T47D (cell line): Measurements from ENCODE around the gene C16orf92.
"Not testable (repeated sequence)": the region's sequence is repeated elsewhere in the genome, so short reads cannot be mapped to it uniquely, and the experiment has no call there.

Experiments used
- DNase-seq, 2 experiments: peaks; one replicate each; pipeline versions ENCODE4 v3.0.0 to v3.0.0-alpha.2; 2011 to 2012; ENCODE audit warnings: low read depth in 1 of 2, low spot score in 1 of 2
- JUND ChIP-seq: IDR thresholded peaks from 2 replicates; pipeline ENCODE4 v1.6.1; 2012; ENCODE audit warnings: low read depth
- in situ Hi-C: cut with HindIII; loops from 2 replicates; pipeline ENCODE4 v1.10.0; 2016; ENCODE audit warnings: low sequenced_read_pairs, low pct_unique_long_range_greater_than_20kb

C16orf92 gene

DNA sequence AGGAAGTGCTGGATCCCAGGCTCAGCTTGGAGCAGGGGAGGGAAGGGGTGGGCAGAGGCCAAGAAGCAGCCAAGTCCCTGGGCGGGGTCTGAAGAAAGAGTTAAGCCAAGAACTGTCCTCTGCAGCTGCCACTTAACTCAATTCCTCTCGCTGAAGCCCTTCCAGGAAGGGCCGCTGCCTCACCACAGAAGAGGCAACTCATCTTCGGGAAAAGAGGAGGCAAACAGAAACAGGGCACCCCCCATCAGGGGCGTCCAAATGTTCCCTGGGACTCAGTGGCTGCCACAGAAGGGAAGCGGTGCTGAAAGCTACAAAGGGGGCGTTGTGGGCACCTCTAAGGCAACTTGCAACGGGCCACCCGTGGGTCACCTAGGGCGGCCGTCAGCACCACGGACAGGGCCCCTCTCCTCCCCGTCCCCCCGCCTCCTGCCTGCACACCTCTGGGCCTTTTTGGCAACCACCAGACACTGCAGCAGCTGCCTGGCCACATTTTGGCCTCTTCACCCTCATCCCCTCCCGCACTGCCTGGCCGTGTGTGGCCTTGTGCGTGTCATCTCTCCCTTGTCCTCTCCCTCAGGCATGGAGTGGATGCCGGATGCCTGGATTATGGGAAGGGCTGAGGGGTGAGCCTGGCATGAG, 5.6 kb downstream of the C16orf92 start:
- DNase-seq: peak; percentile 19 to 66
- in situ Hi-C loops: no loop called here
- TF ChIP-seq JUND: no peak

DNA sequence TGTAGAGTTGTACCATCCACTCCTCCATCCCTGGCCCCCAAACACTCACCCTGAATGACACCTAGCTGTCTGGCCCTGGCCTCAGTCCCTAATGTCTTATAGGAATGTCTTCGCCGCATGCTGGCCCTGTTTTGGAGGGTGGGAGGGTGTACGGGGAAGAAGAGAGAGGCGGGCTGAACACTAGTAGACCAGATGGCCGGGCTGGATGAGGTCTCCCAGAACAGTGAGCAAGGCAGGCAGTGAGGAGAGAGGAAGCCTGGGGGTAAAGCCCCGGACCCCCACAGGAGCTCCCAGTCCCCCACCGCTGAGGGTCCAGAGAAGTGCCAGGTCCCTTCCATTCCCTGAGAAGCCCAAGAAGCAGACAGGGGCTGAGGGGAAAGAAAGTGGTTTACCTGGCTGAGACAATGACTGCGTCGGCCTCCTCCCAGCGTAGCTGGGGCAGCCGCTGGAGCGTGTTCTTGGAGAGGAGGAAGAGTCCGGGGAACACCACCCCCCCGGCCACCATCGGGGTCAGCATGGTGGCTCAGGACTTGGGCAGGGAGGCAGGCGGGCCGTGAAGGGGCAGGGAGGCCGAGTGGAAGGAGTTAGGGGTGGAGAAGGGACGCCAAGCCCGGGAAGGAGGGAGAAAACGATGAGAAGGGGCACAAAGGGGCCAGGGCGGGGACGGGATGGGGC, 7.2 kb downstream of the C16orf92 start:
- no peak for DNase-seq
- in situ Hi-C loops: no loop called here
- TF ChIP-seq JUND: no peak

DNA sequence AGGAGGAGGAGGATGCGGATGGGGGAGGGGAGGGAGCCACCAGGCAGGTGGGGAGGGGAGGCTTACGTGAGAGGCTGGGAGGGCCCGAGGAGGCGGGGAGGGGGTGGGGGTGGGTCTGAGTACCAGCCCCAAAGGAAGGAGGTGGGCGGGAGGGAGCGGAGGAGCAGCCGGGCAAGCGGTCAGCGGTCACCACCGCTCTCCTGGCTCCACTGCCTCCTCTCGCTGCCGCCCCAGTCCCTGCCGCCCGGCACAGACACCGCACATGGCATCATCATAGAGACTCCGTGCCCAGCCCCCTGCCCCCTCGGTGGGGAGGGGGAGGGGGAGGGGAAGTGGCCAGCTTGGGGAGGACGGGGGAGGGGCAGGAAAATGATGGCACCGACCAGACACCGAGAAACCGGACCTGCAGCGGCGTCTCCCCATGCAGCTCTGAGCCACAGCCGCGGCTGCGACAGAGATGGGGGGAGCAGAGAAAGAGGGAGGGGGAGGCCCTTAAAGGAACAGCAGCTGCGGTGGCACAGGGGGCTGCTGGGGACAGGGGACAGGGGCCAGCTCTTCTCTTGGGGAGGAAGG, 7.9 kb downstream of the C16orf92 start, which contains the start of gene TLCD3B:
TLCD3B (minus strand) TSS at position 431 of the 573 bp plus-strand sequence. CDS start 744 bp downstream, outside the sequence.
- in situ Hi-C loops: no loop called here
- TF ChIP-seq JUND: no peak
- DNase-seq: no peak

DNA sequence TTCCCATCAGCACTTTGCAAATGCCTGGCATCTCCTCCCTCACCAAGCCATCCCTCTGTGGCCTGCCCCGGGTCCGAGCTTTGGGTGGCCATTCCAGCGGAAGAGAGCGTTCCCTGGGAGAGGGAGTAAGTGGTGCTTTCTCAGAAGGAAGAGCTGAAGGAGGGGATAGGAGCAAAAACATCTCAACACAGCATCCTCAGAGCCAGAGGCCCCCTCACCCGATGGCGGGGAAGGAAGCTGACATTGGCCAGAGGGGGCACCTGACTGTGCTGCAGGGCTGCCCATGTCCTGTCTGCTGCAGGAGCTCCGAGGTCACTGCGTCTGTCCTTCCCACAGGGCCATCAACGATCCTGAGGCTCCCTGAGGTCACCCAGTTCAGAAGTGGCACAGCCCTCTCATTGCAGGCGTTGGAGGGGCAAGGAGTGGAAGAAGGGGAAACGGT, 8.5 kb downstream of the C16orf92 start:
- TF ChIP-seq JUND: no peak
- in situ Hi-C loops: no loop called here
- no peak for DNase-seq

DNA sequence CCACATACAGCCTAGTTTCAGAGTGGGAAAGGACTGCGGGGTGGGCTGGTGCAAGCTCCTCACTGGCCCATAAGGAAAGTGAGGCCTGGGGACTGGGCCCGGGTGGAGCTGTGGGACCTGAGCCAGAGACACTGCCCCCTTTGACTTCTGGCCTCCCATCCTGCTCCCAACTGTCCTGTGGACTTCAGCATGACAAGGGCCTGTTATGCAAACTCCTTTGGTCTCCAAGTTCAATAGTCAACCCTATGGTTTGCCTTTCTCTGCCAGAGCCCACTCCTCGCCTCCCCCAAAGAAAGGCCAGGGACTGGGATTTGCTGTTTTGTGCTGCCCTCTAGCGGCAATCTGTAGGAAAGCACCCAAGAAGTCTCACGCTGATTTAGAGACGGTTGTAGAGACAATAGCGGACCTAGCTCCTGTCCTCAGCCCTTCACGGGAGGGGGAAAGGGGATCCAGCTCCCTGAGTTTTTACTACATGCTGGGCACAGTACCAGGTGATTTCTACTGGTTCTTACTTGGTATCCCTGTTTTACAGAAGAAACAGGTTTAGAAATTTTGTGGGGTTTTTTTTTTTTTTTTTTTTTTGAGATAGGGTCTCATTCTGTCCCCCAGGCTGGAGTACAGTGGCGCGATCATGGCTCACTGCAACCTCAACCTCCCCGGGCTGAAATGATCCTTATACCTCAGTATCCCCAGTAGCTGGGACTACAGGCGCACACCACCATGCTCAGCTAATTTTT, 9.3 kb downstream of the C16orf92 start:
- peak in 1 of 2 experiments; percentile 77 for DNase-seq
- in situ Hi-C loops: no loop called here
- TF ChIP-seq JUND: no peak

DNA sequence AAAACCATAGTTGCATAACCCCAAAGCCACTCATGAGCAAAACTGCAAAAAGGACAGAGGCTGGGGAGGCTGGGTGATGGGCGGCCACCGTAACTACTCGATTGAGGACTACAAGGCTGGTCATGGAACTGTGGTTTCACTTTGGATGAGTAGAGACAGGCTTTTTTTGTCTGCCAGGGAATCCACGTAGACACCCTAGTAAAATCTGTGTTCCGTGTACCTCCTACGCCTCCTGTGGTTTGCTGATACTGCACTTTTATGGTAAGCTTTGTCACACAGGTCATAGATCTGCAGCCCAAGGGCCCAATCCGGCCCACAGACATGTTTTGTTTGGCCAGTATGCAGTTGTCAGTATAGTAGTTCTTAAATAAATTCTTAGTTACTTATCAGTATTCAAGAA, 10.3 kb downstream of the C16orf92 start:
- DNase-seq: no peak
- in situ Hi-C loops: no loop called here
- no peak for TF ChIP-seq JUND

DNA sequence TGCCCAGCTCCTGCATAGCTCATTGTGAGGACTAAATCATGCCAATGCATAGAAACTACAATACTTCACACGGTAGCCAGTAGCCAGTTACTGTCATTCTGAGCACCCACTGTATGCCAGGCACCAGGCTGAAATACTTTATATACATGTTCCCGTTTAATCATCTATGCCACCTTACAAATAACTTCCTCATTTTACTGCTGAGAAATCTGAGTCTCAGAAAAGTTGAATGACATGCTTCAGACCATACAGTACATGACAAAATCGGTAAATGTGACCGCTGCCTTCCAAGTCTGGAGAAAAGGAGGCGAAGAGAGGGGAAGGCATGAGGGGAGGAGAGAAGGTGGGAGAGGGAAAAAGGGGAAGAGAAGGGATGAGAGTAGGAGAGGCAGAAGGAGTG, 17.2 kb downstream of the C16orf92 start:
- TF ChIP-seq JUND: no peak
- no peak for DNase-seq
- in situ Hi-C loops: no loop called here

DNA sequence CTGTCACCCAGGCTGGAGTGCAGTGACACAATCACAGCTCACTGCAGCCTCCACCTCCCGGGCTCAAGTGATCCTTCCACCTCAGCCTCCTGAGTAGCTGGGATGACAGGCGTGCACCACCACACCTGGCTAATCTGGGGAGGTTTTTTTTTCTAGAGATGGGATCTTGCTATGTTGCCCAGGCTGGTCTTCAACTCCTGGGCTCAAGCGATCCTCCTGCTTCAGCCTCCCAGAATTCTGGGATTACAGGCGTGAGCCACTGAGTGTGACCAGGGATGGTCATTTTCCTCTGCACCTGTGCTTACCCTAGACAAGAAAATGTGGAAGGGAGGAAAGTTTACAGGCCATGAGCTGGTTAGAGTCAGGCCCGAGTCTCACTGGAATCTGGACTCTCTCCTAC, 17.7 kb downstream of the C16orf92 start:
- in situ Hi-C loops, DNase-seq: not testable (repeated sequence)

DNA sequence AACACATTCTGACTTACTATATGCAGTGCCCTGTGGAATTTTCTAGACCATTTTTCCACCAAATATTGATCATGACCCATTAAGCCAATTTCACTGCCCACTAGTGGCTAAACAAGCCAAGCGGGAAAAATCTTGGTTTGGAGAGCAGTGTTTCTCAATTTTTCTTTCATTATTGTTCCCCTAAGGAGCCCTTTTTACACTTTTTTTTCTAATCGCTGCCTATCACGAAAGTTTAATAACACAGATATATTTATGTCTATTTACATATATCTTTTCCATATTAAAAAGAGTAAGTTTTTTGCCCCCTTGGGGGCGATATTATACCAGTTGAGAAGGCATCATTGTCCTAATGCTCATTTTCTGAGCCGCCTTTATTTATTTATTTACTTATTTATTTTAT, 18.8 kb downstream of the C16orf92 start:
- in situ Hi-C loops: no loop called here
- peak in 1 of 2 experiments; percentile 58 for DNase-seq
- TF ChIP-seq JUND: no peak

DNA sequence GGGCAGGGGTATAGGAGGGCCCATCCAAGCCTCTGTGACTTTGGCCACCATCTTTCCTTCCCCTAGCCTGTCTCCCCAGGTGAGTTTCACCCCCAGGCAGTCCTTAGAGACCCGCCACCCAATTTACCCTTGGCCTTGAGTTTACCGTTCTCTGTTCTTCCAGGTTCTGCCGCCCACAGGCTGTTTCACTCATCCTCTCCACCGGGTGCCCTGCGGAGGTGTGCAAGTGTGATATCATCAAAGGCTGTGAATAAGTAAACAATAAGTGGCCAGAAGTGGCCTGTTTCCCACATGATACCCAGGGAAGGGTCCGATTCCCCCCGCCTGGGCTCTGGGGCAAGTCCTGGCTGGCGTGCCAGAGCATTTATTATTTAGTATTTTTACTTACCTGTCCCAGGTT, 23.2 kb downstream of the C16orf92 start:
- TF ChIP-seq JUND: no peak
- peak in 1 of 2 experiments; percentile 41 for DNase-seq
- in situ Hi-C loops: no loop called here

DNA sequence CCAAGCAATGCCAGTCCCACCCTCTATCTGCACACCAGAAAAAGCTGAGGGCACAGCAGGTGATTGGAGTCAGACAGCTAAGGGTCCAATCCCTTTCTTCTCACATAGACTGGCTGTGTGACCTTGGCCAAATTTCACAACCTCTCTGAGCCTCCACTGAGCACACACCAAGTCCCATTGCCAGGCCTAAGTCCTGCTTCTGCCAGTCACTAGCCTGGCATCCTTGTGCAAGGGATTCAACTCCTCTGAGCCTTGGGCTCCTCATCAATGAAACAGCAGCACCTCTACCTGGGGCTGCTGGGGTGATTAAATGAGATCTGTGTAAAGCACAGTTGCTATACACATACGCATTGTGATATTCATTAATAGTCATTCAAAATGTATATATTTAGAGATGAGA, 23.6 kb downstream of the C16orf92 start:
- no peak for TF ChIP-seq JUND
- in situ Hi-C loops: no loop called here
- no peak for DNase-seq

DNA sequence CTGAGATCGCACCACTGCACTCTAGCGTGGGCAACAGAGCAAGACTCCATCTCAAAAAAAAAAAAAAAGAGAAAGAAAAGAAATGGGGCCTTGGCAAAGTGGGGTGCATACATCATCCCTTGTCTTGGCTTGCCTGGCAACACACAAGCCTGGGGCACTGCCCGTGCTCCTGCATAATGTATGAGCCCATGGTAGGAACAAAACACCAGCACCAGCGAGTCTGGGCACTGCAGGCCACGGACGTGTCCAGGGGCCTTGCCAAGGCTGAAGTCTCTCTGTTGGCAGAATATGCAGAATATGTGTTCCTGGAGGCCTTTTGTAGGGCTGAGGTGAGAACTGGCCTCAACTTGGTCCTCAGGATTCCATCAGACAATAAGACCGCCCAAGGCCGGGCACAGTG, 26.9 kb downstream of the C16orf92 start:
- DNase-seq: no peak
- in situ Hi-C loops: no loop called here
- no peak for TF ChIP-seq JUND

DNA sequence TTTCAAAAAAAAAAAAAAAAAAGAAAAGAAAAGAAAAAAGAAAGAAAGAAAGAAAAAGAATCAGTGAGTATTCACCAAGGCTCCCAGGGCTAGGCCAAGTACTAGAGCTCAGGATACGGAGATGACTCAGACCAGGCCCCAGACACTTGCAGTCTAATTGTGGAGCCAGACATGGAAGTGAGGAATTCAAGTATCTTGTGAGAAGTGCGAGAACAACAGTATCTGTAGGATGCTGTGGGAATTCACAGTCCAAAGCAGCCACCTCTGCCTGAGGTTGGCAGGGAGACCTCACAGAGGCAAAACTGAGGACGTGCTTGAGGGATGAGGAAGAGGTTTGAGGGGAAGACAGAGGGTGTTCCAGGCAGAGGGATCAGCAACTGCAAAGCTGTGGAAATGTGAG, 28.5 kb downstream of the C16orf92 start:
- no peak for TF ChIP-seq JUND
- no peak for DNase-seq
- in situ Hi-C loops: no loop called here
